Endothelial cell (in vitro differentiated cells): ENCODE data around the gene PGAM2. TPM values are rescaled to one million over a fixed set of nuclear protein-coding genes. Genes with fewer than 3 reads are reported as not detected.
A peak's percentile ranks its signal among the peaks of the same experiment; 100 is the strongest.

Source experiments
- DNase-seq: peaks from one replicate; pipeline ENCODE4 v3.0.0; 2021; ENCODE audit warnings: low spot score
- H3K27ac Mint-ChIP-seq: one replicate; pipeline ENCODE4 v1.8.0; 2021; ENCODE audit warnings: mixed read lengths, inconsistent platforms; ENCODE audit not compliant: unreplicated experiment
- H3K27me3 Mint-ChIP-seq: one replicate; pipeline ENCODE4 v1.8.0; 2021; ENCODE audit warnings: mild to moderate bottlenecking, moderate library complexity, mixed read lengths, inconsistent platforms; ENCODE audit not compliant: unreplicated experiment
- H3K36me3 Mint-ChIP-seq: one replicate; pipeline ENCODE4 v1.8.0; 2021; ENCODE audit warnings: mild to moderate bottlenecking, low read depth, mixed read lengths, inconsistent platforms; ENCODE audit not compliant: unreplicated experiment
- H3K4me1 Mint-ChIP-seq: one replicate; pipeline ENCODE4 v1.8.0; 2021; ENCODE audit warnings: mild to moderate bottlenecking, mixed read lengths, inconsistent platforms; ENCODE audit not compliant: unreplicated experiment
- H3K4me3 Mint-ChIP-seq: one replicate; pipeline ENCODE4 v1.8.0; 2021; ENCODE audit warnings: mild to moderate bottlenecking, mixed read lengths, inconsistent platforms; ENCODE audit not compliant: unreplicated experiment
- H3K9me3 Mint-ChIP-seq: one replicate; pipeline ENCODE4 v1.8.0; 2021; ENCODE audit warnings: mixed read lengths, inconsistent platforms; ENCODE audit not compliant: unreplicated experiment
- total RNA-seq: library from RNA; stranded (reverse); fragmentation: NEBNext Ultra II Directional; extraction: Animal tissue kit (Norgen Biotek cat#: 25700); gene quantifications from one replicate; pipeline ENCODE4 v1.2.1, GENCODE V29; 2021; ENCODE audit not compliant: unreplicated experiment
- TF ChIP-seq, protein P1 (sequence below): fragments of 200-600 bp; sonication (generic); IDR thresholded peaks from one replicate; pipeline ENCODE4 v1.5.0; 2021; ENCODE audit warnings: antibody characterized with exemption; ENCODE audit not compliant: unreplicated experiment

PGAM2 gene
- total RNA-seq, 1 donor from 2014 or later: not detected

DNA sequence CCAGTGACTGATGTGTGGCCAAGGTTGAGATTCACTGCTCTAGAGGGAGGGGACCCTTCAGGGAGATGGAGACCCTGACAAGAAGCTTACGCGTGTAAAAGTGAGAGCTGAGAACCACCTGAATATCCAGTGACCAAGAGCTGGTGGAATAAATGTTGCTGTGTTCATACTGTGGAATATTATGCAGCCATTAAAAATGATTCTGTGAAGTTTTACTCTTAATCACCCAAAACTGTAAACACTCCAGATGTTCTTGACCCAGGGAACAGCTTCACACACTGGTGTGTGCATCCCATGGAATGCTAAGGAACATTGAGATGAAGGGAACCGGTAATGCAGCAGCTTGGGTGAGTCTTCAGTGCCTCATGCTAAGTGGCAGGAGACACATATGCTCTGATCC lies 21.3 kb upstream of the PGAM2 start:
- TF ChIP-seq, protein P1, sequence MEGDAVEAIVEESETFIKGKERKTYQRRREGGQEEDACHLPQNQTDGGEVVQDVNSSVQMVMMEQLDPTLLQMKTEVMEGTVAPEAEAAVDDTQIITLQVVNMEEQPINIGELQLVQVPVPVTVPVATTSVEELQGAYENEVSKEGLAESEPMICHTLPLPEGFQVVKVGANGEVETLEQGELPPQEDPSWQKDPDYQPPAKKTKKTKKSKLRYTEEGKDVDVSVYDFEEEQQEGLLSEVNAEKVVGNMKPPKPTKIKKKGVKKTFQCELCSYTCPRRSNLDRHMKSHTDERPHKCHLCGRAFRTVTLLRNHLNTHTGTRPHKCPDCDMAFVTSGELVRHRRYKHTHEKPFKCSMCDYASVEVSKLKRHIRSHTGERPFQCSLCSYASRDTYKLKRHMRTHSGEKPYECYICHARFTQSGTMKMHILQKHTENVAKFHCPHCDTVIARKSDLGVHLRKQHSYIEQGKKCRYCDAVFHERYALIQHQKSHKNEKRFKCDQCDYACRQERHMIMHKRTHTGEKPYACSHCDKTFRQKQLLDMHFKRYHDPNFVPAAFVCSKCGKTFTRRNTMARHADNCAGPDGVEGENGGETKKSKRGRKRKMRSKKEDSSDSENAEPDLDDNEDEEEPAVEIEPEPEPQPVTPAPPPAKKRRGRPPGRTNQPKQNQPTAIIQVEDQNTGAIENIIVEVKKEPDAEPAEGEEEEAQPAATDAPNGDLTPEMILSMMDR: no peak
- no peak overlapping the region for H3K4me3 Mint-ChIP-seq

DNA sequence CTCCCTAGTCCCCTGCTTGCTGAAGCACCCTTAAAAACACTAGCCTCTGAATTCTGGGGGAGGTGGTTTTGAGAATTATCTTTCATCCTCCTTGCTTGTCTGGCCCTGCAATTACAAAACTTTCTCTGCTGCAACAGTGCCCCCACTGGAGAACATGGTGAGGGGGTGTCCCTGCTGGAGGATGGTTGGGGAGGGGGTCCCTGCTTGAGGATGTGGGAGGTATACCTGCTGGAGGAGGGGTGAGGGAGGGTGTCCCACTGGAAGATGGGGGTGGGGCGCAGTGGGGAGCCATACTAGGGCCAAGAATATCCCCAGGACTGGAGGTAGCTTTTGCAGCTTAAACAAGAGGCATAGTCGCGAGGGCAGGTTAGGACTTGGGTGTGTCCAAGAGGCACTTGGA lies 20.2 kb upstream of the PGAM2 start:
- H3K36me3 Mint-ChIP-seq: peaks cover 4% of the 10 kb centered on the region
- TF ChIP-seq, protein P1: no peak
- peaks cover 10% of the 10 kb centered on the region for H3K27me3 Mint-ChIP-seq
- no peaks in the 10 kb centered on the region for H3K9me3 Mint-ChIP-seq
- no peak for DNase-seq
- H3K4me3 Mint-ChIP-seq: no peak overlapping the region
- H3K4me1 Mint-ChIP-seq: peaks cover 4% of the 10 kb centered on the region
- H3K27ac Mint-ChIP-seq: no peak overlapping the region

More for the DNA sequence above, 21.3 kb upstream of the PGAM2 start:
- no peaks in the 10 kb centered on the region for H3K4me1 Mint-ChIP-seq
- no peaks in the 10 kb centered on the region for H3K9me3 Mint-ChIP-seq
- no peak overlapping the region for H3K27ac Mint-ChIP-seq
- DNase-seq: no peak
- peaks cover 7% of the 10 kb centered on the region for H3K27me3 Mint-ChIP-seq
- no peaks in the 10 kb centered on the region for H3K36me3 Mint-ChIP-seq

DNA sequence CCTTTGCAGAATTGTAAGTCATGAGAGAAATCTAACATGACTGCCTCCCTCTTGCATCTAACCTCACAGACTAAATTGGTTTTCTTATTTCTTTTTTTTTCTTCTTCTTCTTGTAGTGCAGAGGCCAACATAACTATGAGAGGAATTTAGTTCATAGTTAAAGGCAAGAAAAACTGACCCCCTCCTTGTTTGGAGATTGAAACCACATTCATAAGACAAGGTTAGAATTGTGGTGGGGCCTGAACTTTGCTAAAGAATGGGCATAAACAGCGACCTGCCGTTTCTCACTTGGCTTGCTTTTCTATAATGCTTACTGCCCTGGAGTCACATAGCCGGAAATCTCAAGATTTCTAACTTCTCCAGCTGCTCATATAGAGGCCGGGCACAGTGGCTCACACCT lies 19.3 kb upstream of the PGAM2 start:
- H3K4me3 Mint-ChIP-seq: no peak overlapping the region
- H3K9me3 Mint-ChIP-seq: no peaks in the 10 kb centered on the region
- peaks cover 10% of the 10 kb centered on the region for H3K27me3 Mint-ChIP-seq
- DNase-seq: no peak
- H3K36me3 Mint-ChIP-seq: peaks cover 4% of the 10 kb centered on the region
- peaks cover 4% of the 10 kb centered on the region for H3K4me1 Mint-ChIP-seq
- TF ChIP-seq, protein P1: no peak
- H3K27ac Mint-ChIP-seq: no peak overlapping the region

DNA sequence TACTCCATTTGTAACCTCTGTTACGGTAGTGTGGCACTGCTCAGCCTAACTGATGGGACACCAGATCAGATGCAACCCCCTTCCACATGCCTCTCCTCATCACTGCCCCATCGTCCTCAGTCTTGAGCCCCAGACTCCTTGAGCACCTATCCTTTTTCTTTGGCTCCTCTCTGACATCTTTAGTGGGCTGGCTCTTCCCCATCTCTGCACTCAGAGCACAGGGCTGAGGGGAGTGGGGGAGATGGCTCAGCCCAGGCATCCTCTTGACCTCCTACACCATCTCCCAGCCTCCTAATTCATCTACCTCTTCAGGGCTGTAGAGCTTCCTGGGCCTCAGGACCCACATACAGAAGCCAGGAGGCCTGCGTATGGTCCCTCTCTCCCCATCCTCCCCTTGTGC lies 18.4 kb upstream of the PGAM2 start:
- DNase-seq: no peak
- no peaks in the 10 kb centered on the region for H3K9me3 Mint-ChIP-seq
- peaks cover 8% of the 10 kb centered on the region for H3K36me3 Mint-ChIP-seq
- H3K4me1 Mint-ChIP-seq: peaks cover 4% of the 10 kb centered on the region
- peaks cover 10% of the 10 kb centered on the region for H3K27me3 Mint-ChIP-seq
- TF ChIP-seq, protein P1: no peak
- no peak overlapping the region for H3K27ac Mint-ChIP-seq
- H3K4me3 Mint-ChIP-seq: no peak overlapping the region

DNA sequence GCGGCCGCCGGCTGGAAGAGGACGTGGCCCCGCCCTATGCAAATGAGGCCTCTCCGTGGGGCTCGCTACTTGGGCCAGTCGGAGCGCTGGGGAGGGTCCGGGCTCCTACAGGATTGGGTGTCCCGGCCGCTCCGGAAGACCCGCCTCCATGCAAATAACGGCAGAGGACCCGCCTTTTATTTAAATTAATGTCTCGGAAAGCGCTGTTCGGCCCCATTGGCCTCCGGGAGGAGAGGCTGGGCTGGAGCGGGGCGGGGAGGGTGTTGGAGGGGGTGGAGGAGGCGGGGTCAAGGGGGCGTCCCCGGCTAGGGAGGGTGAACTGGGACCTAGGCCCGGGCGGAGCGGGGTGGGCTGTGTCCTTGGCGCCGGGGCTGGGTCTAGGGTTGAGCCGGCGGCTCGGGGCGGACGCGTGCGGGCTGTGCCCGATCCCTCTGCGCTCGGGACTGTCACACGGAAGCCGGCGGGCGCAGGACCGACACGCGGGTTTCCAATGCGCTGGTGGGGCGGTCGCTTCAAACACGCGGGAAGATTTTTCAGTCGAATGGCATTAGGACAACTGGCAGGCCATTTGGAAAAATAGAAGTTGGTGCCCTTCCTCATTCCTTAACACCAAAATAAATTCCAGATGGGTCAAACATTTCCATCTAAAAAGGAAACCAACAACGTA lies 17.3 kb upstream of the PGAM2 start:
- Mint-ChIP-seq H3K27ac (no peak overlapping the region), H3K9me3 (no peaks in the 10 kb centered on the region), H3K27me3 (peaks cover 10% of the 10 kb centered on the region), H3K4me3 (peak overlapping the region; percentile 91), H3K36me3 (peaks cover 12% of the 10 kb centered on the region), H3K4me1 (peaks cover 4% of the 10 kb centered on the region)
- peak; percentile 94 for DNase-seq
- TF ChIP-seq, protein P1: no peak
